Osteocyte (in vitro differentiated cells): Measurements from ENCODE around the gene NR1I2. TPM values are rescaled to one million over a fixed set of nuclear protein-coding genes. Genes with fewer than 3 reads are reported as not detected.

Source experiments
- DNase-seq: peaks from one replicate; pipeline ENCODE4 v3.0.0; 2021; ENCODE audit warnings: mixed read lengths; ENCODE audit not compliant: unreplicated experiment; ENCODE audit errors: extremely low spot score
- H3K27ac Mint-ChIP-seq: one replicate; pipeline ENCODE4 v1.8.0; 2021; ENCODE audit warnings: mild to moderate bottlenecking, mixed read lengths; ENCODE audit not compliant: unreplicated experiment
- H3K27me3 Mint-ChIP-seq: one replicate; pipeline ENCODE4 v1.8.0; 2021; ENCODE audit warnings: mixed read lengths; ENCODE audit not compliant: unreplicated experiment
- H3K36me3 Mint-ChIP-seq: one replicate; pipeline ENCODE4 v1.8.0; 2021; ENCODE audit warnings: mixed read lengths; ENCODE audit not compliant: unreplicated experiment
- H3K4me1 Mint-ChIP-seq: one replicate; pipeline ENCODE4 v1.8.0; 2021; ENCODE audit warnings: mixed read lengths; ENCODE audit not compliant: unreplicated experiment
- H3K4me3 Mint-ChIP-seq: one replicate; pipeline ENCODE4 v1.8.0; 2021; ENCODE audit warnings: mild to moderate bottlenecking, moderate library complexity, mixed read lengths; ENCODE audit not compliant: unreplicated experiment
- H3K9me3 Mint-ChIP-seq: one replicate; pipeline ENCODE4 v1.8.0; 2021; ENCODE audit warnings: mixed read lengths; ENCODE audit not compliant: unreplicated experiment
- total RNA-seq: library from RNA; stranded (reverse); gene quantifications from 2 replicates; pipeline ENCODE4 v1.2.1, GENCODE V29; 2021
- TF ChIP-seq, protein P1 (sequence below): fragments of 200-600 bp; sonication (generic); IDR thresholded peaks from 2 replicates; pipeline ENCODE4 v1.5.0; 2021; ENCODE audit warnings: antibody characterized with exemption, mild to moderate bottlenecking, moderate library complexity

NR1I2 gene
- total RNA-seq, 1 donor from 2014 or later, result not detected

- H3K27ac Mint-ChIP-seq, result no peak overlapping the region
- H3K9me3 Mint-ChIP-seq, result no peaks in the 10 kb centered on the region
- no peaks in the 10 kb centered on the region for H3K27me3 Mint-ChIP-seq
- no peak for DNase-seq
- TF ChIP-seq, protein P1, sequence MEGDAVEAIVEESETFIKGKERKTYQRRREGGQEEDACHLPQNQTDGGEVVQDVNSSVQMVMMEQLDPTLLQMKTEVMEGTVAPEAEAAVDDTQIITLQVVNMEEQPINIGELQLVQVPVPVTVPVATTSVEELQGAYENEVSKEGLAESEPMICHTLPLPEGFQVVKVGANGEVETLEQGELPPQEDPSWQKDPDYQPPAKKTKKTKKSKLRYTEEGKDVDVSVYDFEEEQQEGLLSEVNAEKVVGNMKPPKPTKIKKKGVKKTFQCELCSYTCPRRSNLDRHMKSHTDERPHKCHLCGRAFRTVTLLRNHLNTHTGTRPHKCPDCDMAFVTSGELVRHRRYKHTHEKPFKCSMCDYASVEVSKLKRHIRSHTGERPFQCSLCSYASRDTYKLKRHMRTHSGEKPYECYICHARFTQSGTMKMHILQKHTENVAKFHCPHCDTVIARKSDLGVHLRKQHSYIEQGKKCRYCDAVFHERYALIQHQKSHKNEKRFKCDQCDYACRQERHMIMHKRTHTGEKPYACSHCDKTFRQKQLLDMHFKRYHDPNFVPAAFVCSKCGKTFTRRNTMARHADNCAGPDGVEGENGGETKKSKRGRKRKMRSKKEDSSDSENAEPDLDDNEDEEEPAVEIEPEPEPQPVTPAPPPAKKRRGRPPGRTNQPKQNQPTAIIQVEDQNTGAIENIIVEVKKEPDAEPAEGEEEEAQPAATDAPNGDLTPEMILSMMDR, result no peak
- H3K4me1 Mint-ChIP-seq, result peaks cover 24% of the 10 kb centered on the region
- H3K4me3 Mint-ChIP-seq, result no peak overlapping the region
- peaks cover 18% of the 10 kb centered on the region for H3K36me3 Mint-ChIP-seq
These were observed 53.7 kb downstream of the NR1I2 start for GRCh38 chr3:119835556-119835955.

GRCh38 chr3:119841808-119842471, 60.0 kb downstream of the NR1I2 start:
- Mint-ChIP-seq H3K36me3 (peaks cover 42% of the 10 kb centered on the region), H3K4me3 (no peak overlapping the region), H3K9me3 (peaks cover 11% of the 10 kb centered on the region), H3K27ac (no peak overlapping the region), H3K27me3 (no peaks in the 10 kb centered on the region), H3K4me1 (peaks cover 5% of the 10 kb centered on the region)
- no peak for DNase-seq
- TF ChIP-seq, protein P1, result no peak

DNA sequence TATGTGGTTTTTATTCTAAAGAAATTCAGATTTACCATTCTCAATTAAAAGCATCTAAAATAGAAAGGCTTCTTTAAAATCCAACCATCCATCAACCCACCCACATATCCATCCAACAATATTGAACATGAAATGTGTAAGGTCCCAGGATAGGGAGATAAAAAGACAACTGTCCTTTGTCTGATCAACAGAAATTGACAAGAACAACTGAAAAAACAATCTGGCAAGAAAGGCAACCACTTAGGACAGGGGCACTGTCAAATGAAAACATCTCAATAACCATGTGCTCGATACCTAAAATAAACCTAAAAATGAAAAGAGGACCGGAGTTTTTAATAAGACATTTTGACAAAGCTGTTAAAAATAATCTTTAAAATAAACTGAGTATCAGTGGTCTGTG, 67.2 kb downstream of the NR1I2 start:
- peaks cover 39% of the 10 kb centered on the region for H3K36me3 Mint-ChIP-seq
- DNase-seq, result no peak
- H3K27me3 Mint-ChIP-seq, result no peaks in the 10 kb centered on the region
- peaks cover 5% of the 10 kb centered on the region for H3K9me3 Mint-ChIP-seq
- H3K4me3 Mint-ChIP-seq, result no peak overlapping the region
- TF ChIP-seq, protein P1, result no peak
- no peak overlapping the region for H3K27ac Mint-ChIP-seq
- H3K4me1 Mint-ChIP-seq, result peaks cover 2% of the 10 kb centered on the region

GRCh38 chr3:119856695-119857094, 74.8 kb downstream of the NR1I2 start:
- H3K9me3 Mint-ChIP-seq, result peaks cover 5% of the 10 kb centered on the region

DNA sequence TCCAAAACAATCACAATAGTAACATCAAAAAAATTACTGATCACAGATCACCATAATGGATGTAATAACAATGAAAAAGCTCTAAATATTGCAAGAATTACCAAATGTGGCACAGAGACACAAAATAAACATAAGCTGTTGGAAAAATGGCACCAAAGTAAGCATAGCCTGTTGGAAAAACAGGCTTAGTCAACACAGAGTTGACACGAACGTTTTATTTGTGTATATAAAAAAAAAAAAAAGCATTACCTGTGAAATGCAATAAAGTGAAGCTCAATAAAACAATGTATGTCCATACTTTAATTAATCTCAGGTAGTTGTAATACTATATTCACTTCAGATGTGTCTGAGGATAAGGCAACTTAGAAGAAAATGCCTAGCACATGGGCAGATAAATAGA, 77.1 kb downstream of the NR1I2 start:
- Mint-ChIP-seq H3K9me3 (peaks cover 5% of the 10 kb centered on the region), H3K36me3 (peaks cover 59% of the 10 kb centered on the region), H3K4me3 (no peak overlapping the region), H3K4me1 (no peaks in the 10 kb centered on the region), H3K27me3 (no peaks in the 10 kb centered on the region), H3K27ac (no peak overlapping the region)
- DNase-seq, result no peak
- TF ChIP-seq, protein P1, result no peak

More at GRCh38 chr3:119856695-119857094, 74.8 kb downstream of the NR1I2 start:
- Mint-ChIP-seq H3K27me3 (no peaks in the 10 kb centered on the region), H3K4me3 (no peak overlapping the region), H3K27ac (no peak overlapping the region), H3K4me1 (no peaks in the 10 kb centered on the region), H3K36me3 (peaks cover 54% of the 10 kb centered on the region)
- no peak for DNase-seq
- TF ChIP-seq, protein P1, result no peak
